Mesothelial cell of epicardium (in vitro differentiated cells): ENCODE measurements around the gene TLK1. TPM values are rescaled to one million over a fixed set of nuclear protein-coding genes. Genes with fewer than 3 reads are reported as not detected.

ENCODE experiments used
- DNase-seq, 2 experiments: peaks; one replicate each; pipeline ENCODE4 v3.0.0; 2021; ENCODE audit warnings: low spot score in 2 of 2; ENCODE audit not compliant: unreplicated experiment in 2 of 2
- H3K27ac Mint-ChIP-seq: 2 replicates; pipeline ENCODE4 v1.8.0; 2021; ENCODE audit warnings: mixed read lengths
- H3K27me3 Mint-ChIP-seq: 2 replicates; pipeline ENCODE4 v1.8.0; 2021; ENCODE audit warnings: low read depth, mixed read lengths
- H3K36me3 Mint-ChIP-seq: 2 replicates; pipeline ENCODE4 v1.8.0; 2021; ENCODE audit warnings: mixed read lengths
- H3K4me1 Mint-ChIP-seq: 2 replicates; pipeline ENCODE4 v1.8.0; 2021; ENCODE audit warnings: mixed read lengths
- H3K4me3 Mint-ChIP-seq: 2 replicates; pipeline ENCODE4 v1.8.0; 2021; ENCODE audit warnings: mild to moderate bottlenecking, moderate library complexity, mixed read lengths
- H3K9me3 Mint-ChIP-seq: 2 replicates; pipeline ENCODE4 v1.8.0; 2021; ENCODE audit warnings: mixed read lengths
- CTCF ChIP-seq: fragments of 200-600 bp; sonication (generic); IDR thresholded peaks from one replicate; pipeline ENCODE4 v1.5.0; 2021; ENCODE audit warnings: antibody characterized with exemption; ENCODE audit not compliant: unreplicated experiment
- total RNA-seq: library from RNA; stranded (reverse); gene quantifications from 3 replicates; pipeline ENCODE4 v1.2.1, GENCODE V29; 2021

TLK1 gene
- total RNA-seq = 72.0 to 74.5 TPM (median 74.5 TPM) in 3 replicates

GRCh38 chr2:171160119-171160955, at the start of gene TLK1:
TSS of gene TLK1 (minus strand) at chr2:171160893. CDS start at chr2:171160428, 465 bp downstream.
- TF ChIP-seq CTCF = no peak
- no peaks in the 10 kb centered on the region for H3K9me3 Mint-ChIP-seq
- peak; percentile 56 to 79 for DNase-seq
- H3K4me1 Mint-ChIP-seq = peaks cover 56% of the 10 kb centered on the region
- H3K27ac Mint-ChIP-seq = peak within 1 kb of the TSS; percentile 99
- H3K27me3 Mint-ChIP-seq = no peaks in the 10 kb centered on the region
- H3K36me3 Mint-ChIP-seq = no peaks in the 10 kb centered on the region
- peak within 1 kb of the TSS; percentile 98 for H3K4me3 Mint-ChIP-seq

- Mint-ChIP-seq H3K27me3 (no peaks in the 10 kb centered on the region), H3K36me3 (no peaks in the 10 kb centered on the region), H3K4me1 (peaks cover 26% of the 10 kb centered on the region), H3K27ac (no peak overlapping the region), H3K9me3 (peaks cover 11% of the 10 kb centered on the region), H3K4me3 (no peak overlapping the region)
- TF ChIP-seq CTCF = no peak
- no peak for DNase-seq
Measured at GRCh38 chr2:171210216-171210863, 49.6 kb upstream of the TLK1 start.

- Mint-ChIP-seq H3K4me3 (no peak overlapping the region), H3K4me1 (peaks cover 20% of the 10 kb centered on the region), H3K27me3 (no peaks in the 10 kb centered on the region), H3K27ac (no peak overlapping the region), H3K9me3 (peaks cover 11% of the 10 kb centered on the region), H3K36me3 (no peaks in the 10 kb centered on the region)
- no peak for DNase-seq
- TF ChIP-seq CTCF = no peak
Measured at GRCh38 chr2:171208657-171209056, 48.0 kb upstream of the TLK1 start.

GRCh38 chr2:171206422-171207115, 45.9 kb upstream of the TLK1 start:
- DNase-seq = no peak
- Mint-ChIP-seq H3K4me3 (no peak overlapping the region), H3K4me1 (peaks cover 12% of the 10 kb centered on the region), H3K27ac (no peak overlapping the region), H3K9me3 (peaks cover 11% of the 10 kb centered on the region), H3K27me3 (no peaks in the 10 kb centered on the region), H3K36me3 (no peaks in the 10 kb centered on the region)
- TF ChIP-seq CTCF = no peak

GRCh38 chr2:171205551-171205950, 44.9 kb upstream of the TLK1 start:
- Mint-ChIP-seq H3K27ac (no peak overlapping the region), H3K9me3 (peaks cover 11% of the 10 kb centered on the region), H3K4me1 (peaks cover 8% of the 10 kb centered on the region), H3K27me3 (no peaks in the 10 kb centered on the region), H3K36me3 (no peaks in the 10 kb centered on the region), H3K4me3 (no peak overlapping the region)
- no peak for DNase-seq
- no peak for TF ChIP-seq CTCF
